Spleen (tissue), 11 donors: ENCODE data around the gene TMEM119. TPM values are rescaled to one million over a fixed set of nuclear protein-coding genes. Genes with fewer than 3 reads are reported as not detected.
"Not testable (repeated sequence)": the region's sequence is repeated elsewhere in the genome, so short reads cannot be mapped to it uniquely, and the experiment has no call there.

Source experiments
- DNase-seq: peaks from one replicate; pipeline ENCODE4 v3.0.0-alpha.2; 2020
- H3K27ac ChIP-seq, 8 donors: fragments of 200-600 bp; sonication (generic) in 7 of 8; 1 replicate in 4 of 8; 2 replicates in 4 of 8; pipeline versions ENCODE4 v1.5.0 to v1.8.0; 2016 to 2021; ENCODE audit warnings: inconsistent platforms in 4 of 8, mild to moderate bottlenecking in 4 of 8, moderate library complexity in 1 of 8
- H3K27me3 ChIP-seq, 7 donors: fragments of 200-600 bp; sonication (generic) in 6 of 7; replicated peaks in 1 of 7; 1 replicate in 4 of 7; 2 replicates in 3 of 7; pipeline versions ENCODE4 v1.5.0 to v1.8.0; 2016 to 2021; ENCODE audit warnings: inconsistent platforms in 3 of 7, mild to moderate bottlenecking in 1 of 7
- H3K36me3 ChIP-seq, 6 donors: fragments of 200-600 bp; sonication (generic) in 5 of 6; 1 replicate in 4 of 6; 2 replicates in 2 of 6; pipeline versions ENCODE4 v1.5.0 to v1.8.0; 2016 to 2021; ENCODE audit warnings: inconsistent platforms in 2 of 6
- H3K4me1 ChIP-seq, 6 donors: fragments of 200-600 bp; sonication (generic) in 5 of 6; 1 replicate in 3 of 6; 2 replicates in 3 of 6; pipeline versions ENCODE4 v1.5.0 to v1.8.0; 2016 to 2021; ENCODE audit warnings: inconsistent platforms in 3 of 6
- H3K4me3 ChIP-seq, 8 donors: fragments of 200-600 bp; sonication (generic) in 7 of 8; 1 replicate in 4 of 8; 2 replicates in 4 of 8; pipeline versions ENCODE4 v1.5.0 to v1.8.0; 2016 to 2021; ENCODE audit warnings: inconsistent platforms in 4 of 8, mild to moderate bottlenecking in 4 of 8, moderate library complexity in 2 of 8
- H3K9me3 ChIP-seq, 8 donors: fragments of 200-600 bp; sonication (generic) in 7 of 8; 1 replicate in 4 of 8; 2 replicates in 4 of 8; pipeline versions ENCODE4 v1.5.0 to v1.8.0; 2016 to 2021; ENCODE audit warnings: inconsistent platforms in 4 of 8
- POLR2A ChIP-seq, 3 donors: fragments of 450-650 bp; IDR thresholded peaks; one replicate each; pipeline ENCODE4 v1.5.1; 2017; ENCODE audit warnings: antibody characterized with exemption in 3 of 3, mild to moderate bottlenecking in 1 of 3
- POLR2AphosphoS5 ChIP-seq, 3 donors: sonication (generic); formaldehyde crosslinking; IDR thresholded peaks; one replicate each; pipeline ENCODE4 v1.5.1; 2017; ENCODE audit warnings: antibody characterized with exemption in 3 of 3
- WGBS, 5 donors: extraction: QIAGEN DNeasy Blood & Tissue Kit in 3 of 5; methylation state at CpG; one replicate each; pipeline versions ENCODE4 v1.1.5 to v1.1.7; 2013 to 2018; 5-methylcytosine and 5-hydroxymethylcytosine counted together
- intact Hi-C: fragments of 100-400 bp; cut with DNase I; formaldehyde crosslinking; loops from one replicate; pipeline ENCODE4 v1.15.0; 2023; ENCODE audit warnings: low total_unique reads
- polyA plus RNA-seq, 3 donors: library from polyadenylated mRNA; stranded (reverse); fragments of 200-250 nt; gene quantifications; one replicate each; pipeline ENCODE4 v1.2.1, GENCODE V29; 2013
- total RNA-seq, 7 donors: library from RNA; depleted of rRNA in 3 of 7; stranded (reverse); fragments of >200 nt in 3 of 7; fragmentation: NEBNext Ultra II Directional in 4 of 7; extraction: Animal tissue kit (Norgen Biotek cat#: 25700) in 4 of 7; gene quantifications; one replicate each; pipeline versions ENCODE4 v1.1.0 to v1.2.1, GENCODE V29; 2016 to 2021
- TF ChIP-seq, protein P1 (sequence below), 11 experiments: fragments of 200-600 bp in 7 of 11; fragments of 450-650 bp in 4 of 11; sonication (generic) in 4 of 11; IDR thresholded peaks in 8 of 11; conservative IDR thresholded peaks in 3 of 11; 1 replicate in 7 of 11; 2 replicates in 4 of 11; pipeline versions ENCODE4 v1.4.0 to v1.8.0; 2016 to 2021; ENCODE audit warnings: antibody characterized with exemption in 11 of 11, inconsistent platforms in 4 of 11, mild to moderate bottlenecking in 1 of 11
- donor health status: healthy with polysubstance abuse.
- donor health status: DM: no; HTN: no; CAD: no; lungs with moderate emphysema.
- donor health status: DM: no; HTN: no; CAD: no.
- donor health status: Bipolar disorder and iron deficiency.
- donor health status: healthy.
- donor health status: DM: no; HTN: no; CAD: no.
- donor health status: DM: yes; HTN: yes; CAD: no.

Gene TMEM119
- total and polyA plus RNA-seq, 10 donors = 8.8 to 50.0 (median 16.2) TPM

DNA sequence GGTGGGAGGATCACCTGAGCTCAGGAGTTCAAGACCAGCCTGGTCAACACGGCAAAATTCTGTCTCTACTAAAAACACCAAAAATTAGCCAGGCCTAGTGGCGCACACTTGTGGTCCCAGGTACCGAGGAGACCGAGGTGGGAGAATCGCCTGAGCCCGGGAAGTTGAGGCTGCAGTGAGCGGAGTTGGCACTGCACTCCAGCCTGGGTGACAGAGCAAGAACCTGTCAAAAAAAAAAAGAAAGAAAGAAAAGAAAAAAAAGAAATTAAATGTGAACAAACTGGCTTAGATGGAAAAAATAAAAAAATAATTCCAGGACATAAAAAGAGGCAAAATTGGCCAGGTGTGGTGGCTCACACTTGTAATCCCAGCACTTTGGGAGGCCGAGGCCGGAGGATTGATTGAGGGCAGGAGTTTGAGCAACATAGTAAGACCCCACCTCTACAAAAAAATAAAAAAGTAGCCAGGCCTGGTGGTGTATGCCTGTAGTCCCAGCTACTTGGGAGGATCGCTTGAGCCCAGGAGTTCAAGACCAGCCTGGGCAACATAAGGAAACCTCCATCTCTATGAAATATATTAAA, 3.5 kb downstream of the TMEM119 start:
- Histone ChIP-seq H3K27me3 (no peaks in the 10 kb centered on the region), H3K27ac (no peak overlapping the region), H3K36me3 (peaks cover 0 to 6% (median 0%) of the 10 kb centered on the region in 6 donors), H3K9me3 (no peaks in the 10 kb centered on the region), H3K4me1 (peaks cover 0 to 22% (median 3%) of the 10 kb centered on the region in 6 donors), H3K4me3 (no peak overlapping the region)
- intact Hi-C loops = no loop called here
- no peak for TF ChIP-seq POLR2AphosphoS5 (IDR thresholded peaks at IDR 0.05)
- no peak for TF ChIP-seq POLR2A (IDR thresholded peaks at IDR 0.05)
- TF ChIP-seq, protein P1, sequence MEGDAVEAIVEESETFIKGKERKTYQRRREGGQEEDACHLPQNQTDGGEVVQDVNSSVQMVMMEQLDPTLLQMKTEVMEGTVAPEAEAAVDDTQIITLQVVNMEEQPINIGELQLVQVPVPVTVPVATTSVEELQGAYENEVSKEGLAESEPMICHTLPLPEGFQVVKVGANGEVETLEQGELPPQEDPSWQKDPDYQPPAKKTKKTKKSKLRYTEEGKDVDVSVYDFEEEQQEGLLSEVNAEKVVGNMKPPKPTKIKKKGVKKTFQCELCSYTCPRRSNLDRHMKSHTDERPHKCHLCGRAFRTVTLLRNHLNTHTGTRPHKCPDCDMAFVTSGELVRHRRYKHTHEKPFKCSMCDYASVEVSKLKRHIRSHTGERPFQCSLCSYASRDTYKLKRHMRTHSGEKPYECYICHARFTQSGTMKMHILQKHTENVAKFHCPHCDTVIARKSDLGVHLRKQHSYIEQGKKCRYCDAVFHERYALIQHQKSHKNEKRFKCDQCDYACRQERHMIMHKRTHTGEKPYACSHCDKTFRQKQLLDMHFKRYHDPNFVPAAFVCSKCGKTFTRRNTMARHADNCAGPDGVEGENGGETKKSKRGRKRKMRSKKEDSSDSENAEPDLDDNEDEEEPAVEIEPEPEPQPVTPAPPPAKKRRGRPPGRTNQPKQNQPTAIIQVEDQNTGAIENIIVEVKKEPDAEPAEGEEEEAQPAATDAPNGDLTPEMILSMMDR (IDR thresholded peaks at IDR 0.05 in 8 of 11, conservative IDR thresholded peaks at IDR 0.05 in 3 of 11) = no peak
- 91 to 100% (median 95%) methylated on average over 10 of the region's 10 CpGs for WGBS, 5 donors
- peak; percentile 5 for DNase-seq

DNA sequence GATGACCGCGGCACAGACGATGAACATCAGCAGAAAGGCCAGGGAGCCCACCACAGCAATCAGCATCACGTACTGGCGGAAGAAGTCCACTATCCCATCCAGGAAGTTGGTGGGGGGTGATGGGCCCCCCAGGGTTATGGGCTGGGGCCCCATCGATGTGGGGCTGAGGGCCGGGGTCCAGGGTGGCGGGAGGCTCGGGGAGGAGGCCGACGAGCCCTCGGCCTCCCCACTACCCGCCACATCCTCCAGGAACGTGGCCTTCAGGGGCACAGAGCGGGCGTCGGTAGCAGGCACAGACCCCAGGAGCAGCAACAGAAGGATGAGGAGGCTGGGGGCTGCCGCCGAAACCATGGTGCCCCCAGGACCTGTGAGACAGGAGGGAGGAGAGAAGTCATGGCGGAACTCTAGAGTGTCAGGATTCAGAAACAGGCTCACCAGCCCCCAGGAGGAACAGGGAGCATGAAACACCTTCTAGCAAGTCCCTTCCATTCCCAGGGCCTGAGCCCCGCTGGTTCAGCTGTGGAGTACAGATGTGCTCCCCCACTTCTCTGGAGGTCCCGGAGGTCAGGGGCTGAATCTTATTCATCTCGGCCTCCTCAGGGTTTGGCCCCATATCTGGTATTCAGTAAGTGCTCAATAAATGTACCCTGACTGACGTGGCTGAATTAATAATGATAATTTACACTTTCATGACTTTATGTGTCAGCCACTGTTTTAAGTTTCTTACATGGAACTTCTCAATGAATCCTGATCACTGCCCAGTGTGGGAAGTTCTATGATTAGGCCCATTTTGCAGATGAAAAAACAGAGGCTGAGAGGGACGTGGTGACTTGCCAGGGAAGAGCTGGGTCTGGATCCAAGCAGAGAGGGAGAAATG, 5.6 kb downstream of the TMEM119 start:
- Histone ChIP-seq H3K27me3 (no peaks in the 10 kb centered on the region), H3K9me3 (no peaks in the 10 kb centered on the region), H3K4me1 (peaks cover 0 to 9% (median 2%) of the 10 kb centered on the region in 6 donors), H3K27ac (no peak overlapping the region), H3K4me3 (no peak overlapping the region), H3K36me3 (peaks cover 0 to 6% (median 0%) of the 10 kb centered on the region in 6 donors)
- DNase-seq = peak; percentile 61
- WGBS, 5 donors = 90 to 97% (median 93%) methylated on average over 16 to 25 of the region's 25 CpGs
- TF ChIP-seq, protein P1 (IDR thresholded peaks at IDR 0.05 in 8 of 11, conservative IDR thresholded peaks at IDR 0.05 in 3 of 11) = no peak
- TF ChIP-seq POLR2A (IDR thresholded peaks at IDR 0.05) (no peak), POLR2AphosphoS5 (IDR thresholded peaks at IDR 0.05) (no peak)
- intact Hi-C loops = no loop called here

DNA sequence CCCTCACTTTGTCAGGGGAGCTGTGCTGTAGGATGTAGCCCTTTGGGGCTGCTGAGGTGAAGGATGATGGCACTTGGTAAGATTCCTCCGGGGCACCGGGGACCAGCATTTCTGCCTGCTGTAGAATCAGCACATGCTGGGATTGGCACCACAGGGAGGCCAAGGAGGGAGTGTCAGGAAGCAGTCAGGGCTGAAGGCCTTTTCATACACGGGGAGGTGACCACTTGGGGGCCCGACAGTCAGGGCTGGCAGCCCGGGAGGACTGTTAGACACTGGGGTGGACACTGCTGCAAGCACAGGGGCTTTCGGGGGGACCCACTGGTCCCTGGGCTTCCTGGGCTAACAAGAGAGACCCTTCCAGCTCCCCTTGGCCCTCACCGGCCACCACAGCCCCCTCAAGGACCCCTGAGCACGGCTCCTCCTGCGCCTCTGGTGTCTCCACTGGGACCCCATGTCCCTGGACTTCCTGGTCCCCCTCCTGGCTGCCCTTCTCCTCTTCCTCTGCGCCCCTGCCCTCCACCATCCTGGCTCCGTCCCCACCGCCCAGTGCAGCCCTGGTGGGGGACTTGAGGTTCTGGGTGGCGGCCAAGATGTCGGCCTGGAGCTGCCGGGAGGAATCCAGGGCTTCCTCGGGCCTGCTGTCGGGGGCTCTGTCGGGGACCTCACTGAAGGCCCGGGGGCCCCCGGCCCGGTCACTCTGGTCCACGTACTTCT, 6.5 kb downstream of the TMEM119 start:
- peaks cover 0 to 6% (median 0%) of the 10 kb centered on the region in 6 donors for H3K36me3 ChIP-seq
- H3K9me3 ChIP-seq = no peaks in the 10 kb centered on the region
- peak; percentile 67 for DNase-seq
- TF ChIP-seq POLR2A (IDR thresholded peaks at IDR 0.05) = no peak
- TF ChIP-seq POLR2AphosphoS5 (IDR thresholded peaks at IDR 0.05) = peak in 1 of 3 donors; percentile 15
- H3K4me1 ChIP-seq = peaks cover 0 to under 1% (median 0%) of the 10 kb centered on the region in 6 donors
- intact Hi-C loops = no loop called here
- no peak overlapping the region for H3K27ac ChIP-seq
- 85 to 92% (median 87%) methylated on average over 20 to 22 of the region's 22 CpGs for WGBS, 5 donors
- no peaks in the 10 kb centered on the region for H3K27me3 ChIP-seq
- no peak overlapping the region for H3K4me3 ChIP-seq

DNA sequence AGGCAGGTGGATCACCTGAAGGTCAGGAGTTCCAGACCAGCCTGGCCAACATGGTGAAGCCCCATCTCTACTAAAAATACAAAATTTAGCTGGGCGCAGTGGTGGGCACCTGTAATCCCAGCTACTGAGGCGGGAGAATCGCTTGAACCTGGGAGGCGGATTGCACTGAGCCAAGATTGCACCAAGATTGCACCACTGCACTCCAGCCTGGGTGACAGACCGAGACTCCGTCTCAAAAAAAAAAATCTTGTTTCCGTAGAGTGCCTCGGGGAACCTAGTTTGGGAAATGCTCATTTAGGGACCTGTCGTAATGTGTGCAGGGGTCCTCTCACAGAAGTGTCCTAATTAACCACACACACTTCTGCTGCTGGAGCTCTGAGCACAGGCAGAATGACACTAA, 7.4 kb downstream of the TMEM119 start:
- intact Hi-C loops, H3K27ac ChIP-seq, H3K9me3 ChIP-seq, H3K4me3 ChIP-seq, H3K4me1 ChIP-seq, H3K27me3 ChIP-seq, H3K36me3 ChIP-seq: not testable (repeated sequence)
- WGBS, 5 donors = 83 to 89% (median 87%) methylated on average over 9 of the region's 9 CpGs
- peak; percentile 18 for DNase-seq
